Inferior parietal cortex (tissue), 1 donor: Measurements from ENCODE around the gene TMEM219.
A peak's percentile ranks its signal among the peaks of the same experiment; 100 is the strongest.

Source experiments
- DNase-seq: peaks from one replicate; pipeline ENCODE4 v3.0.0-alpha.2; 2016; ENCODE audit errors: extremely low spot score

The TMEM219 gene

GRCh38 chr16:29995324-29995910 is 33.5 kb downstream of the TMEM219 start, which contains the start of gene HIRIP3:
TSS of gene HIRIP3 (minus strand) at chr16:29995617. CDS start at chr16:29995605, 12 bp downstream.
- DNase-seq, result peak; percentile 94

DNA sequence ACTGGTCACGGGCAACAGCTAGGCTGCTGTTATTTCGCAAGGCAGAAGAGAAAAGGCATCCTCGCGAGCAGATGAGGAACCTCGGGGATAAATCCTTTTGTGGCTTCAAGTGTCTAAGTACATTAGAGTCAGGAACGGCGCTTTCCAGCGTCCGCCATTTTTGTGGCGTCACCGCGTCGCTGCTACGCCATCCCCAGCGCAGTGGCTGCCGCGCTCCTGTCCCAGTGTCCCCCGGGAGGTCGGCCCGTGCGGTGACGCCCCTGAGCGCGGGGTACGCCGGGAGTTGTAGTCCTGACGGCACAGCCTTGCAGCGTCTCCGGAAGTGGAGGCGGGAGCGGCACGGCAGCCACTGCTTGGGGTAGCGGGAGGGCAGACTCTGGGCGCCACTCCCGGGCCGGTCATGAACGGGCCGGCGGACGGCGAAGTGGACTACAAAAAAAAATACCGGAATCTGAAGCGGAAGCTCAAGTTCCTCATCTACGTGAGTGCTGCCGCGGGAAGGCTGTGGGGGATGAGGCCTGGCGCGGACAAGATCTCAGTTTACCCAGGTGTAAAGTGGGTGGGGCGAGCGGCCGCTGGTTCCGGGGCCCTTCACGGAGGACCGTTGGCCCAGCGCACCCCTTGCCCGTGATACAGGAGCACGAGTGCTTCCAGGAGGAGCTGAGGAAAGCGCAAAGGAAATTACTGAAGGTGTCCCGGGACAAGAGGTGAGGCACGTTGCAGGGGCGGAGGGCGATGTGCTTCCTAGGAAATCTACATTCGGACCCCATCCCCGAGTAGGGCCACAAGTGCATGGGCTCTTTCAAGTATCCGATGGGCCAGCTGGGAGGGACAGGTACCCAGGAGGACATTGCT is 34.3 kb downstream of the TMEM219 start, which contains the start of gene INO80E:
TSS of gene INO80E (plus strand) at position 331 of the 855 bp plus-strand sequence. CDS start at position 401, 70 bp downstream.
- peak; percentile 98 for DNase-seq

DNA sequence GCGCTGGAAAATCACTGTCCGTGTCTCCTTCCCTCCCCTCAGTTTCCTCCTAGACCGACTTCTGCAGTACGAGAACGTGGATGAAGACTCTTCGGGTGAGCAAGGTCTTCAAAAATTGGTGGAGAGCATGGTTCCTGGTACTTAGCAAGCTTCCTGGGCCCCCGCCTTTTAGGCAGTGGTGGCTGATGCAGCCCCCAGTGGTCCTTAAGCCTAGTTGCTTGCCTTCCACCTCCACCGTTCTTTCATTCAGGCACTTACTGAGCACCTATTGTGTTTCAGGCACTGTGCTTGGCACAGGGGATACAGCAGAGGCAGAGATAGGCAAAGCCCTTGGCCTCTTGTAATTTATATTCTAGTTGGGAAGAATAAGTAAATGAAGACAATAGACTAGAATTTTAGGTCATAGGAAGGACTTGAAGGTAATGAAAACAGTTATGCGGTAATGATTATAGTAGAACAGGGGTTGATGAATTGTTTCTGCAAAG is 34.9 kb downstream of the TMEM219 start:
- DNase-seq, result no peak

DNA sequence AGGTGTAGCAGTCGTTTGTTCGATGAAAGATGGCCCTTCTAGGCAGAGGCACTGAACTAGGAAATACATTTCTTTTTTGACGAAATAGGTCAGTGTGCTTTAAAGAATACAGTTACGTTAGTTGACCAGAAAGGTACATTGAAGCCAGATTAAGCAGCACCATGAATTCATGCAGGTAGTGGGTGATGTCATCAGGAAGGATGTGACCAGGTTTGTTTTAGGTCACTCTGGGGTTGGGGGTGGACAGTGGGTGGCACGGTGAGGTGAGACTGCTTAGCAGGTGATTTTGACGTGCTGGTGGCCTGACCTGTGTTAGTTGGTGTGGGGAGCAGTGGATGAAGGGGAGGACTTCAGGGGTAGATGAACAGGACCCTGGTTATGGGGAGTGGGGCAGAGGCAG is 37.7 kb downstream of the TMEM219 start:
- no peak for DNase-seq

GRCh38 chr16:30000735-30001631 is 39.1 kb downstream of the TMEM219 start:
- no peak for DNase-seq

- DNase-seq, result no peak
Observed at GRCh38 chr16:30002614-30003346, 40.9 kb downstream of the TMEM219 start.

DNA sequence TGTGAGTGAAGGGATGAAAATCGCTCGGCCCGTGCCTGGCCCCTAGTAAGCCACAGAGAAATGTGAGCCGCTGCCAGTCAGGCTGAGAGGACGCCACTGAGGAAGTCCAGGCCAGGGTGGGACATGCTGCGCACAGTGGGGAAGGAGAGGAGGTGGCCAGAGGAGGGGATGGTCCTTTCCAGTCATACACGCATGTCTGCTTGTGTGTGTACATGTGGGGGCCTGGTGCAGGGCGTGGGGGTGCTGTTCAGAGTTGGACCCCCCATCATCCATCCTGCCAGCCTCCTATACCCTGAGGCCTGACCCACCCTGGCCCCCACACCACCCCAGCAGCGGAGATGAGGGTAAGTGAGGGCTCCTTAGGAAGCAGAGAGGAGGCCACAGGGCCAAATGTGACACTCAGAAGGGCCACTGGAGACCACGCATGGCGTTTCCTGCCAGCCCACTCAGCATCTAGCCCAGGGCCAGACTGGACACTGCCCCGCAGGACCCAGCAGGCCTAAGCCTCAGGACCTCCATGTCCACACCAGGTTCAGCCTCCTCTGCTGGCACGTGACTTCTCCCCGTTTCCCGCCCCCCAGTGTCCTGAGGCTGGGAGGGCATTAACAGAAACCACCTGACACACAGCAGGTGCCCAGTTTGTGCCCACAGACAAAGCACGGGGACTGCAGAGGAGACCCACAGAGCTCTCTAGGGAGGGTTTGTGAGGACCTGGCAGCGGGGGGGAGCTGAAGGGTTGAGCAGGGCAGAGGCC is 42.0 kb downstream of the TMEM219 start:
- no peak for DNase-seq

DNA sequence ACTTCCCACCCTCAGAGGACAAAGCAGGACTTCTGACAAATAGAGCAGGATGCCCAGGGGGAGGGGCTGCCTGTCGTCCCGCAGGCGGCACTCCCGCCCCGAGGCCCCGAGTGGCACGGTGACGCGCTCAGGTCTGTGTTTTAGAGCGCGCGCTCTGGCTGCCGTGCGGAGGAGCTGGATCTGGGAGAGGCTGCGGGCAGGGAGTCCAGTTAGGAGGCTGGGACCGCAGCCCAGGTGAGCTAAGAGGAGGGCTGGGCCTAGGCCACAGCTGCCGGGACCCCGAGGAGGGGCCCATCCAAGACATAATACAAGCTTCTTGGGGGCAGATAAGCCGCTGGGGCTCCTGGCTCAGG is 42.5 kb downstream of the TMEM219 start:
- no peak for DNase-seq

DNA sequence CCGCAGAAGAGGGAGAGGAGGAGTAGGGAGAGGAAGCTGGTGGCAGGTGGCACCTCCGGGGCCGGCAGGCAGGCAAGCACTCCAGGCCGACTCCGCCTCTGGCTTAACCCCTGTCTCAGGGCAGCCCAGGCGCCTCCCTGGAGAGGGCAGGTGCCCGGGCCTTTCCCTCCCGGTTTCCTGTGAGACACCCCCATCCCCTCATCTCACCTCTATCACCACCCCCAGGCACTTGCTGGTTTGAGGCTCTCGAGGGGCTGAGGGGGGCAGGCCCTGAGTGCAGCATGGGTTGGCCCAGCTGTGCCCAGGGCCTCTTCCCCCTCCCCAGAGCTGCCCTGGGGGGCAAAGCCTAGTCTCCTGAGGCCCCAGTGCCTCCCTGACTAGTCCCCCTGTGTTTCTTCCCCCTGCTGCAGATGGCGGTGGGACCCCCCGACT is 42.9 kb downstream of the TMEM219 start:
- DNase-seq, result no peak

GRCh38 chr16:30005341-30006094 is 43.6 kb downstream of the TMEM219 start:
- DNase-seq, result peak; percentile 41

DNA sequence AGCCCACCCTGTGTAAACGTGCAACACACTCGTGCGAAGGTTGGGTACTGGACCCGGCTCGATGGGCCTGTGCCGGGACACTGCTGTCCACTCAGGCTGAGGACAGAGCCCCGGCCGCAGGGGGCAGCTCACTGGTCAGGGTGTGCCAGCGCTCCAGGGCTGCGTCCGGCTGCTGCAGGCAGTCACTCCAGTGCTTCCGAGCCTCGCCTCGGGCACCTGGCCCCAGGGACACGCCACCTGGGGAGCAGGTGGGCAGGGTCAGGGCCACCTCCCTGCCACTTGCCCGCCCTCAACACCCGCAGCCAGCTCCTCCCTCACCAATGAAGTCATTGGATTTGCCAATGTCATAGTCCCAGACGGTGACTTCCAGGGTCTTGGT is 44.2 kb downstream of the TMEM219 start:
- DNase-seq, result no peak

DNA sequence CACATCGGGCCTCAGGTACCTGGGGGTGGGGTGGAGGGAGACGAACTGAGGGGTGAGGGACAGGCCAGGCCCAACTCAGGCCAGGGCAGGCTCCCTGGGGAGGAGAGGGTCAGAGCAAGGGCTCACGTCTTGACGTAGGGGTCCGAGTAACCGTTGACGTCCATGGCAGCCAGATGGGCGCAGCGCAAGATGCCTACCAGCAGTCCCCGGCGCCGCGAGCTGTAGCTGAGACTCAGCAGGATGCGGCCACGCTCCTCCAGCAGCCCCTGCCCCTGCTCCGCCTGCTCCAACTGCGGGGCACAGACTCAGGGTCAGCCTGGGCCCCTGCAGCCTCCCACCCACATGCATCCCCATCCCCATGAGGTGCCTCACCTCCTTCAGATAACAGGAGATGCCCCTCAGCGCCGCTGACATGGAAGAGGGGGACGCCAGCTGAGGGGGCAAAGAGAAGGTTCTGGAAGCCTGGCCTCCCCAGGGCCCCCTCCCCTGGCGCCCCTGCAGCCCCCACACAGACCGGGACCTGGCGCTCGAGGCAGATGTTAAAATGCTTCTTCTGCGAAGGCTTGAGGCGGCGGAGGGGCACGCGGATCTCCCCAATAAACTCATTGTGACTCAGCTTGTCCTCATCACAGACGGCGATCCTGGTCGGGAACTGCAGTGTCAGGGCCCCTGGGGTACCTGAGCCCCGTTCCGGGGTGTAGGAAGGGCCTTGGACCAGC is 44.9 kb downstream of the TMEM219 start:
- DNase-seq, result no peak

DNA sequence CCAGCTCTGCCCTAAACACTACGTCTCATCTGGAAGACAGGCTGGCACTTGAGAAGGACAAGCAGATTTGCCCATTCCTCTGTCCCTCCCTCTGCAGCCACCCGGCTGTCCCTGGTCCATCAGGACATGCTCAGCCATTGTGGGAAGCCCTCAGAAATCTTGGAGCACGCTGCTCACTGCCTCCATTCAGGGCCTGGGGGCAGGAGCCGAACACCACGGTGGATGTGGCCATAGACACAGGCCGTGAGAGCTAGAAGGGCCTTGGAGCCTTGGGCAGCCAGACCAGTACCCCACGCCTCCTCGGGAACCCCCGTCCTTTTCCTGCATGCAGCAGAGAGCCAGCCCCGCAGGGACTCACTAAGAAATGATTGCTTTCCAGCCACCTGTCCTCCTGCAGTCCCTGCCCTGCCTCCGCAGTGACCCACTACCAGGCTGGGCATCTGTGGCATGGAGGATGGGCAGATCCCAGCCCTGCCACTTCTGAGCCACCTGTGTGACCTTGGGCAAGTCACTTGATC is 45.6 kb downstream of the TMEM219 start:
- no peak for DNase-seq

GRCh38 chr16:30009085-30009862 is 47.4 kb downstream of the TMEM219 start:
- no peak for DNase-seq

DNA sequence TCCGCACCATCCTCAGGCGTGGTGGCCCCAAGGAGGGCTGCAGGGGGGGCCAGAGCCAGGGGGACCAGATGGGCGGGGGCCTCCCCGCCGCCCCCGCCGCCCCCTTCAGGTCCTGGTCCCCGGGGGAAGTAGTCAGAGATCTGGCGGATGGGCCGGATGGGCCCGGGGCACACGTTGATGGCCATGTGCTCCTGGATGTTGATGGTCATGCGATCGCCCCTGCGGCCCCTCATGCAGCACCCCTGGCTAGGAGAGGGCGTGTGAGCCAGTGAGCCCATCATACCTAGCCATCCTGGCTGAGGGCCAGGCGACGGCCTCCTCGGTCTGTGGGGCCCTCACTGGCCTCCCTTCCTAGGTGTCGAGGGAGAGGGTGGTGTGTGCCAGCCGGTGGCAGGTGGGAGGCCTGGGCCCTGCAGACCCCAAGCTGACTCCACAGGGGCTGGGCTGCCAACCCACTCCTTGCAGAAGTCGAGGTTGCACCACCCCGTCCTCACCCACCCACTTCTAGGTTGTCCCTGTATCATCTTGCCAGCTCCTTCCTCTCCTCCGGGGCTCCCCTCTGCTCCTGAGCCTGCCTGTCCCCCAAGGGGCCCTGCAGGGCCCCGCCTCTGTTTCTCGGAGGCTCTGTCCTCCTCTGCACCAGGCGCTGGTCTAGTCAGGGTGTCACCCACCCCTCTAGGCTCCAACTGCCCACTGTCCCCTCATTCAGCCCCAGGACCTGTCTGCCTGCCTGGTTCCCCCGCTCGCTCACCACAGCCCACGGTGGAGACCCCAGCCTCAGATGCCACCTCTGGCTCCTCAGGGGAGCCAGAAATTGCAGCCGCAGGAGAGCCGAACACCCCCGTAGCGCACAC is 48.3 kb downstream of the TMEM219 start:
- no peak for DNase-seq

GRCh38 chr16:30010844-30011713 is 49.2 kb downstream of the TMEM219 start, which contains the start of gene DOC2A:
TSS of gene DOC2A (minus strand) at chr16:30011027. CDS start at chr16:30010222, 805 bp downstream.
- no peak for DNase-seq
